WTC11 (cell line): ENCODE measurements around the gene ARAP2. TPM values are rescaled to one million over a fixed set of nuclear protein-coding genes. Genes with fewer than 3 reads are reported as not detected.

Source experiments
- ATAC-seq: fragments of 200-7000 bp; cut with Tn5 transposase; 2 replicates; pipeline ENCODE4 v1.10.0; 2021; ENCODE audit warnings: mild to moderate bottlenecking, moderate library complexity
- CTCF ChIA-PET: fragments of 300-600 bp; sonication (Branson Sonifier 250); formaldehyde crosslinking; loops from one replicate; lab custom pipeline; 2021; ENCODE audit warnings: antibody characterized with exemption; lab: Charles Lee
- POLR2A ChIA-PET: fragments of 350-600 bp; sonication (Branson Sonifier 250); formaldehyde crosslinking; loops from one replicate; lab custom pipeline; 2021; ENCODE audit warnings: antibody characterized with exemption; lab: Charles Lee
- DNase-seq: peaks from one replicate; pipeline ENCODE4 v3.0.0; 2021; ENCODE audit warnings: low spot score
- H3K27ac Mint-ChIP-seq: 2 replicates; pipeline ENCODE4 v1.8.0; 2021; ENCODE audit warnings: mixed read lengths
- H3K27me3 Mint-ChIP-seq: 2 replicates; pipeline ENCODE4 v1.8.0; 2021; ENCODE audit warnings: low read depth, mild to moderate bottlenecking, moderate library complexity, mixed read lengths
- H3K36me3 Mint-ChIP-seq: 2 replicates; pipeline ENCODE4 v1.8.0; 2021; ENCODE audit warnings: mixed read lengths
- H3K4me1 Mint-ChIP-seq: 2 replicates; pipeline ENCODE4 v1.8.0; 2022; ENCODE audit warnings: mixed read lengths
- H3K4me3 Mint-ChIP-seq: 2 replicates; pipeline ENCODE4 v1.8.0; 2021; ENCODE audit warnings: mild to moderate bottlenecking, moderate library complexity, mixed read lengths
- H3K9me3 Mint-ChIP-seq: 2 replicates; pipeline ENCODE4 v1.8.0; 2021; ENCODE audit warnings: mixed read lengths
- CDX4 ChIP-seq: fragments of 250-450 bp; sonication (Bioruptor Pico); IDR thresholded peaks from 2 replicates; pipeline ENCODE4 v1.9.0; 2021; ENCODE audit warnings: moderate library complexity, mild to moderate bottlenecking, inconsistent platforms, borderline replicate concordance
- CREB1 ChIP-seq: sonication (generic); formaldehyde crosslinking; IDR thresholded peaks from 2 replicates; pipeline ENCODE4 v1.8.0; 2023; ENCODE audit warnings: mild to moderate bottlenecking, missing genetic modification reagents
- E2F1 ChIP-seq: sonication (generic); formaldehyde crosslinking; IDR thresholded peaks from 2 replicates; pipeline ENCODE4 v1.8.0; 2022; ENCODE audit warnings: mild to moderate bottlenecking, missing genetic modification reagents
- E2F5 ChIP-seq: sonication (generic); formaldehyde crosslinking; IDR thresholded peaks from 2 replicates; pipeline ENCODE4 v1.8.1; 2022; ENCODE audit warnings: mild to moderate bottlenecking, moderate library complexity, missing genetic modification reagents
- ELF4 ChIP-seq: sonication (generic); formaldehyde crosslinking; IDR thresholded peaks from 2 replicates; pipeline ENCODE4 v1.8.1; 2022; ENCODE audit warnings: low read depth, mild to moderate bottlenecking, moderate library complexity, missing genetic modification reagents
- ERG ChIP-seq: fragments of 250-450 bp; sonication (Bioruptor Pico); IDR thresholded peaks from 2 replicates; pipeline ENCODE4 v1.8.0; 2021; ENCODE audit warnings: mild to moderate bottlenecking
- FOXJ3 ChIP-seq: sonication (generic); formaldehyde crosslinking; IDR thresholded peaks from 2 replicates; pipeline ENCODE4 v1.9.0; 2021; ENCODE audit warnings: missing genetic modification reagents, mild to moderate bottlenecking, borderline replicate concordance
- GTF2I ChIP-seq: fragments of 250-450 bp; sonication (Bioruptor Pico); conservative IDR thresholded peaks from 2 replicates; pipeline ENCODE4 v1.4.0; 2021; ENCODE audit warnings: mild to moderate bottlenecking
- HMGA2 ChIP-seq: fragments of 250-450 bp; sonication (Bioruptor Pico); IDR thresholded peaks from 2 replicates; pipeline ENCODE4 v1.4.0; 2021; ENCODE audit warnings: mild to moderate bottlenecking, moderate library complexity
- JUN ChIP-seq: sonication (generic); formaldehyde crosslinking; IDR thresholded peaks from 2 replicates; pipeline ENCODE4 v1.8.0; 2023; ENCODE audit warnings: mild to moderate bottlenecking, missing genetic modification reagents
- KAT7 ChIP-seq: sonication (generic); formaldehyde crosslinking; IDR thresholded peaks from 2 replicates; pipeline ENCODE4 v1.8.1; 2023; ENCODE audit warnings: missing genetic modification reagents, mild to moderate bottlenecking, borderline replicate concordance
- NR2C2 ChIP-seq: sonication (generic); formaldehyde crosslinking; IDR thresholded peaks from 2 replicates; pipeline ENCODE4 v1.8.0; 2022; ENCODE audit warnings: mild to moderate bottlenecking, missing genetic modification reagents
- RELA ChIP-seq: sonication (generic); formaldehyde crosslinking; IDR thresholded peaks from 2 replicates; pipeline ENCODE4 v1.8.1; 2022; ENCODE audit warnings: missing genetic modification reagents, mild to moderate bottlenecking, borderline replicate concordance
- TCF7 ChIP-seq: sonication (generic); formaldehyde crosslinking; IDR thresholded peaks from 2 replicates; pipeline ENCODE4 v1.8.0; 2022; ENCODE audit warnings: mild to moderate bottlenecking, low read depth, missing genetic modification reagents, moderate library complexity
- TEAD1 ChIP-seq: sonication (generic); formaldehyde crosslinking; IDR thresholded peaks from 2 replicates; pipeline ENCODE4 v1.8.0; 2022; ENCODE audit warnings: mild to moderate bottlenecking, missing genetic modification reagents
- TEAD4 ChIP-seq: sonication (generic); formaldehyde crosslinking; IDR thresholded peaks from 2 replicates; pipeline ENCODE4 v1.8.0; 2022; ENCODE audit warnings: mild to moderate bottlenecking, missing genetic modification reagents
- USF1 ChIP-seq: sonication (generic); formaldehyde crosslinking; IDR thresholded peaks from 2 replicates; pipeline ENCODE4 v1.8.0; 2022; ENCODE audit warnings: mild to moderate bottlenecking, missing genetic modification reagents
- ZNF138 ChIP-seq: sonication (generic); formaldehyde crosslinking; conservative IDR thresholded peaks from 2 replicates; pipeline ENCODE4 v1.8.1; 2022; ENCODE audit warnings: mild to moderate bottlenecking, moderate library complexity, missing genetic modification reagents
- ZNF219 ChIP-seq: sonication (generic); formaldehyde crosslinking; IDR thresholded peaks from 2 replicates; pipeline ENCODE4 v1.8.0; 2023; ENCODE audit warnings: missing genetic modification reagents, mild to moderate bottlenecking, borderline replicate concordance
- ZNF281 ChIP-seq: sonication (generic); formaldehyde crosslinking; IDR thresholded peaks from 2 replicates; pipeline ENCODE4 v1.8.0; 2023; ENCODE audit warnings: mild to moderate bottlenecking, missing genetic modification reagents
- ZNF416 ChIP-seq: fragments of 250-450 bp; sonication (Bioruptor Pico); IDR thresholded peaks from 2 replicates; pipeline ENCODE4 v1.9.0; 2021; ENCODE audit warnings: mild to moderate bottlenecking, inconsistent platforms
- ZNF671 ChIP-seq: fragments of 250-450 bp; sonication (Bioruptor Pico); IDR thresholded peaks from 2 replicates; pipeline ENCODE4 v1.8.0; 2021; ENCODE audit warnings: mild to moderate bottlenecking
- total RNA-seq: library from RNA; stranded (reverse); gene quantifications from 3 replicates; pipeline ENCODE4 v1.2.3, GENCODE V29; 2021

Gene ARAP2
- total RNA-seq, 1 experiment from 2014 or later, result 1.0 TPM

- TF ChIP-seq ZNF671 (CRISPR knock-in tag), result no peak
- no peak for TF ChIP-seq NR2C2 (CRISPR knock-in tag)
- TF ChIP-seq E2F5 (CRISPR knock-in tag), result no peak
- no peak for TF ChIP-seq KAT7
- no peak for TF ChIP-seq GTF2I
- no peak for TF ChIP-seq ZNF219 (CRISPR knock-in tag)
- no peak for TF ChIP-seq CDX4 (CRISPR knock-in tag)
- TF ChIP-seq RELA (CRISPR knock-in tag), result no peak
- DNase-seq (no peak), ATAC-seq (no peak)
- H3K27me3 Mint-ChIP-seq, result no peaks in the 10 kb centered on the region
- no peaks in the 10 kb centered on the region for H3K36me3 Mint-ChIP-seq
- H3K9me3 Mint-ChIP-seq, result no peaks in the 10 kb centered on the region
- no peak overlapping the region for H3K4me3 Mint-ChIP-seq
- ChIA-PET CTCF (no interaction called here), POLR2A (no interaction called here)
- no peak overlapping the region for H3K27ac Mint-ChIP-seq
- H3K4me1 Mint-ChIP-seq, result peaks cover 17% of the 10 kb centered on the region
Measured at GRCh38 chr4:36209941-36210649, 34.2 kb downstream of the ARAP2 start.

GRCh38 chr4:36208893-36209473 lies 35.3 kb downstream of the ARAP2 start:
- ChIA-PET POLR2A (no interaction called here), CTCF (no interaction called here)
- H3K27ac Mint-ChIP-seq, result 0 out of 2 replicates have a peak overlapping the region, but pooled peaks have one; percentile 45
- H3K36me3 Mint-ChIP-seq, result no peaks in the 10 kb centered on the region
- no peak for TF ChIP-seq ZNF138 (CRISPR knock-in tag)
- no peak for TF ChIP-seq ERG (CRISPR knock-in tag)
- no peak for TF ChIP-seq ZNF416 (CRISPR knock-in tag)
- TF ChIP-seq HMGA2 (CRISPR knock-in tag), result no peak
- no peak for TF ChIP-seq JUN (CRISPR knock-in tag)
- TF ChIP-seq ZNF281, result no peak
- no peak for TF ChIP-seq RELA (CRISPR knock-in tag)
- TF ChIP-seq ZNF219 (CRISPR knock-in tag), result no peak
- TF ChIP-seq ELF4 (CRISPR knock-in tag), result no peak
- no peak for TF ChIP-seq TEAD1 (CRISPR knock-in tag)
- TF ChIP-seq TCF7 (CRISPR knock-in tag), result no peak
- TF ChIP-seq TEAD4, result no peak
- no peak for TF ChIP-seq CREB1
- no peak for TF ChIP-seq USF1 (CRISPR knock-in tag)
- no peak for TF ChIP-seq E2F1 (CRISPR knock-in tag)
- no peak for TF ChIP-seq ZNF671 (CRISPR knock-in tag)
- TF ChIP-seq FOXJ3, result no peak
- no peak overlapping the region for H3K4me3 Mint-ChIP-seq
- H3K4me1 Mint-ChIP-seq, result peaks cover 17% of the 10 kb centered on the region
- ATAC-seq, result no peak
- no peaks in the 10 kb centered on the region for H3K27me3 Mint-ChIP-seq
- H3K9me3 Mint-ChIP-seq, result no peaks in the 10 kb centered on the region
- no peak for DNase-seq
